Measurements from ENCODE around the gene EDC4. TPM values are rescaled to one million over a fixed set of nuclear protein-coding genes. Genes with fewer than 3 reads are reported as not detected.

EDC4 gene
- total RNA-seq, 1 donor from 2014 or later: 83.4 TPM

DNA sequence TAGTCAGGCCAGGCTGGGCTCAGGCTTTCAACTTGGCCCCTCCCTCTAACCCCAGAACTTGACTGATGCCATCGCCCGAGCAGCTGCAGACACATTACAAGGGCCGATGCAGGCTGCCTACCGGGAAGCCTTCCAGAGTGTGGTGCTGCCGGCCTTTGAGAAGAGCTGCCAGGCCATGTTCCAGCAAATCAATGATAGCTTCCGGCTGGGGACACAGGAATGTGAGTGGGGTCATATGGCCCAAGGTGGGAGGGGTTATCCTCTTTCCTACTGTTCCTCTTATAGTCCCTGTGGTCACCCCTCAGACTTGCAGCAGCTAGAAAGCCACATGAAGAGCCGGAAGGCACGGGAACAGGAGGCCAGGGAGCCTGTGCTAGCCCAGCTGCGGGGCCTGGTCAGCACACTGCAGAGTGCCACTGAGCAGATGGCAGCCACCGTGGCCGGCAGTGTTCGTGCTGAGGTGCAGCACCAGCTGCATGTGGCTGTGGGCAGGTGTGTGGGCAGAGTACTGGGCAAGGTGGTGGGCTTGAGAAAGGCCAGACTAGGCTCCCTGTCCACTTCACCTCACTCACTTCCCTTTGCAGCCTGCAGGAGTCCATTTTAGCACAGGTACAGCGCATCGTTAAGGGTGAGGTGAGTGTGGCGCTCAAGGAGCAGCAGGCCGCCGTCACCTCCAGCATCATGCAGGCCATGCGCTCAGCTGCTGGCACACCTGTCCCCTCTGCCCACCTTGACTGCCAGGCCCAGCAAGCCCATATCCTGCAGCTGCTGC, 9.7 kb downstream of the EDC4 start:
- TF ChIP-seq, protein P1, sequence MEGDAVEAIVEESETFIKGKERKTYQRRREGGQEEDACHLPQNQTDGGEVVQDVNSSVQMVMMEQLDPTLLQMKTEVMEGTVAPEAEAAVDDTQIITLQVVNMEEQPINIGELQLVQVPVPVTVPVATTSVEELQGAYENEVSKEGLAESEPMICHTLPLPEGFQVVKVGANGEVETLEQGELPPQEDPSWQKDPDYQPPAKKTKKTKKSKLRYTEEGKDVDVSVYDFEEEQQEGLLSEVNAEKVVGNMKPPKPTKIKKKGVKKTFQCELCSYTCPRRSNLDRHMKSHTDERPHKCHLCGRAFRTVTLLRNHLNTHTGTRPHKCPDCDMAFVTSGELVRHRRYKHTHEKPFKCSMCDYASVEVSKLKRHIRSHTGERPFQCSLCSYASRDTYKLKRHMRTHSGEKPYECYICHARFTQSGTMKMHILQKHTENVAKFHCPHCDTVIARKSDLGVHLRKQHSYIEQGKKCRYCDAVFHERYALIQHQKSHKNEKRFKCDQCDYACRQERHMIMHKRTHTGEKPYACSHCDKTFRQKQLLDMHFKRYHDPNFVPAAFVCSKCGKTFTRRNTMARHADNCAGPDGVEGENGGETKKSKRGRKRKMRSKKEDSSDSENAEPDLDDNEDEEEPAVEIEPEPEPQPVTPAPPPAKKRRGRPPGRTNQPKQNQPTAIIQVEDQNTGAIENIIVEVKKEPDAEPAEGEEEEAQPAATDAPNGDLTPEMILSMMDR (IDR thresholded peaks at IDR 0.05; ENCODE audit: unreplicated experiment): no peak
- Mint-ChIP-seq H3K36me3 (peaks cover 33% of the 10 kb centered on the region), H3K4me1 (peaks cover 6% of the 10 kb centered on the region), H3K27ac (no peak overlapping the region), H3K9me3 (no peaks in the 10 kb centered on the region), H3K27me3 (ENCODE audit: low read depth) (no peaks in the 10 kb centered on the region), H3K4me3 (no peak overlapping the region)
- no peak for DNase-seq (ENCODE audit: low spot score in 2 of 2, unreplicated experiment in 2 of 2)

- Mint-ChIP-seq H3K36me3 (peaks cover 33% of the 10 kb centered on the region), H3K9me3 (no peaks in the 10 kb centered on the region), H3K27ac (peak overlapping the region; percentile 50), H3K4me3 (no peak overlapping the region), H3K4me1 (peaks cover 6% of the 10 kb centered on the region), H3K27me3 (ENCODE audit: low read depth) (no peaks in the 10 kb centered on the region)
- TF ChIP-seq, protein P1 (IDR thresholded peaks at IDR 0.05; ENCODE audit: unreplicated experiment): no peak
- DNase-seq (ENCODE audit: low spot score in 2 of 2, unreplicated experiment in 2 of 2): no peak
Observed at GRCh38 chr16:67883146-67883871, 10.5 kb downstream of the EDC4 start.

DNA sequence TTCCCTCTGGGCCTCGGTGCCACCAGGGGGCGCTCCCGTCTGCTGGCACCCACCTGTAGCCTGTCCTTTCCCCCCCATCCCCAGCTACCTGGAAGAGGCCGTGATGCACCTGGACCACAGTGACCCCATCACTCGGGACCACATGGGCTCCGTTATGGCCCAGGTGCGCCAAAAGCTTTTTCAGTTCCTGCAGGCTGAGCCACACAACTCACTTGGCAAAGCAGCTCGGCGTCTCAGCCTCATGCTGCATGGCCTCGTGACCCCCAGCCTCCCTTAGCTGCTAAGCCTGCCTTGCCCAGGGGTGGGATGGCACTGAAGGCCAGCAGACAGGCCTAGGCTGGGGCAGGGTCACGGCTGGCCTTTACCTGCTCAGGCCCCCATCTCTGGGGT, 11.0 kb downstream of the EDC4 start:
- H3K9me3 Mint-ChIP-seq: no peaks in the 10 kb centered on the region
- DNase-seq (ENCODE audit: low spot score in 2 of 2, unreplicated experiment in 2 of 2): peak; percentile 45 to 83
- TF ChIP-seq, protein P1 (IDR thresholded peaks at IDR 0.05; ENCODE audit: unreplicated experiment): peak; percentile 81
- peaks cover 33% of the 10 kb centered on the region for H3K36me3 Mint-ChIP-seq
- H3K27ac Mint-ChIP-seq: no peak overlapping the region
- no peaks in the 10 kb centered on the region for H3K27me3 Mint-ChIP-seq (ENCODE audit: low read depth)
- peaks cover 6% of the 10 kb centered on the region for H3K4me1 Mint-ChIP-seq
- no peak overlapping the region for H3K4me3 Mint-ChIP-seq

DNA sequence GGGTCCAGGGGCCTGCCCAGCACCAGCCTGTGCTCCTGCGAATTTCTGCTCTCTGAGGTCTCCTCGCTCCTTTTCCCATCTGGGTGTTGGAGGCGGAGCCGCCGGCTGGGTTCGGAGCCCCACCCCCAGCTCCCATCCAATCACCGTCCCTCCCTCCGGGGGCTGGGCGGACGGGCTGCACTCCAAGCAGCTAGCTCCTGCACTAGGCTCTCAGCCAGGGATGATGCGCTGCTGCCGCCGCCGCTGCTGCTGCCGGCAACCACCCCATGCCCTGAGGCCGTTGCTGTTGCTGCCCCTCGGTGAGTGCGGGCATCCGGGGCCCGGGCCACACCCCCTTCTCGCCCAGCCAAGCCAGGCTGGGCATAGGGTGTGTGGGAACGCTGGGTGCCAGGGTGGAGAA, 11.8 kb downstream of the EDC4 start, which contains the start of gene NRN1L:
Gene NRN1L, plus strand, starts transcription at position 202 of the 400 bp plus-strand sequence. Its CDS starts 19 bp downstream, at position 221.
- Mint-ChIP-seq H3K4me3 (no peak within 1 kb of the TSS), H3K27ac (peak within 1 kb of the TSS; percentile 70), H3K36me3 (peaks cover 26% of the 10 kb centered on the region), H3K9me3 (no peaks in the 10 kb centered on the region), H3K4me1 (peaks cover 6% of the 10 kb centered on the region), H3K27me3 (ENCODE audit: low read depth) (no peaks in the 10 kb centered on the region)
- DNase-seq (ENCODE audit: low spot score in 2 of 2, unreplicated experiment in 2 of 2): peak; percentile 74 to 85
- TF ChIP-seq, protein P1 (IDR thresholded peaks at IDR 0.05; ENCODE audit: unreplicated experiment): no peak

GRCh38 chr16:67885545-67885944, 12.7 kb downstream of the EDC4 start:
- TF ChIP-seq, protein P1 (IDR thresholded peaks at IDR 0.05; ENCODE audit: unreplicated experiment): no peak
- Mint-ChIP-seq H3K27me3 (ENCODE audit: low read depth) (no peaks in the 10 kb centered on the region), H3K9me3 (no peaks in the 10 kb centered on the region), H3K36me3 (peaks cover 22% of the 10 kb centered on the region), H3K4me1 (peaks cover 6% of the 10 kb centered on the region), H3K27ac (no peak overlapping the region), H3K4me3 (no peak overlapping the region)
- DNase-seq (ENCODE audit: low spot score in 2 of 2, unreplicated experiment in 2 of 2): no peak

Measured in mesothelial cell of epicardium (in vitro differentiated cells).